HepG2 (cell line): ENCODE data around the gene ZNF239. TPM values are rescaled to one million over a fixed set of nuclear protein-coding genes. Genes with fewer than 3 reads are reported as not detected.
A peak's percentile ranks its signal among the peaks of the same experiment; 100 is the strongest.
"Not testable (repeated sequence)": the region's sequence is repeated elsewhere in the genome, so short reads cannot be mapped to it uniquely, and the experiment has no call there.

Experiments used
- ATAC-seq: fragments of 200-7000 bp; cut with Tn5 transposase; 3 replicates; pipeline ENCODE4 v1.9.1; 2020; ENCODE audit warnings: mild to moderate bottlenecking, moderate library complexity
- BruUV-seq: library from RNA; stranded (reverse); fragments of 400-500 nt; replicated peaks from 2 replicates; lab custom pipeline; 2021; lab: Mats Ljungman, UMichigan
- CTCF ChIA-PET: fragments of 300-600 bp; formaldehyde crosslinking; extraction: SDS; loops from one replicate; lab custom pipeline; 2021; ENCODE audit warnings: low total read pairs, inconsistent platforms, low intra/inter-chr PET ratio; lab: Yijun Ruan, JAX
- POLR2A ChIA-PET: fragments of 350-600 bp; sonication (Branson Sonifier 250); formaldehyde crosslinking; loops from one replicate; lab custom pipeline; 2020; ENCODE audit warnings: antibody characterized with exemption, inconsistent platforms; lab: Yijun Ruan, JAX
- DNase-seq: peaks from one replicate; pipeline ENCODE4 v3.0.0-alpha.2; 2015; ENCODE audit warnings: low spot score
- FAIRE-seq: peaks from 3 replicates; lab custom pipeline; 2011; peaks lifted over from hg19 to GRCh38; lab: Jason Lieb, UNC
- H2AFZ ChIP-seq: one replicate; pipeline ENCODE4 v1.6.1; 2011; ENCODE audit warnings: low read length, inconsistent platforms
- H3K27ac ChIP-seq: fragments of 300-600 bp; 3 replicates; pipeline ENCODE4 v1.8.0; 2011; ENCODE audit warnings: mixed run types, mild to moderate bottlenecking, mixed read lengths, low read length, inconsistent platforms; ENCODE audit not compliant: insufficient read depth; ENCODE audit errors: extremely low read length
- H3K27me3 ChIP-seq, 2 experiments: fragments of 200-600 bp in 1 of 2; 2 replicates in 1 of 2; 3 replicates in 1 of 2; pipeline versions ENCODE4 v1.6.0 to v1.8.0; 2011; ENCODE audit warnings: low read length in 2 of 2, mild to moderate bottlenecking in 2 of 2, moderate library complexity in 2 of 2, inconsistent platforms in 1 of 2; ENCODE audit not compliant: insufficient read depth in 2 of 2, control insufficient read depth in 1 of 2
- H3K36me3 ChIP-seq, 2 experiments: fragments of 200-600 bp in 1 of 2; replicated peaks in 1 of 2; 2 replicates in 1 of 2; 3 replicates in 1 of 2; pipeline versions ENCODE4 v1.5.1 to v1.8.0; 2011; ENCODE audit warnings: low read length in 2 of 2, inconsistent platforms in 1 of 2; ENCODE audit not compliant: insufficient read depth in 2 of 2, control insufficient read depth in 1 of 2
- H3K4me1 ChIP-seq: 2 replicates; pipeline ENCODE4 v1.5.1; 2012; ENCODE audit warnings: low read length, inconsistent platforms; ENCODE audit not compliant: insufficient read depth
- H3K4me2 ChIP-seq: 2 replicates; pipeline ENCODE4 v1.6.0; 2011; ENCODE audit warnings: low read depth, low read length, inconsistent platforms
- H3K4me3 ChIP-seq, 3 experiments: fragments of 200-600 bp in 1 of 3; sonication (generic), shearing (Covaris generic) in 1 of 3; replicated peaks in 1 of 3; 2 replicates each; pipeline ENCODE4 v1.5.1; 2011 to 2016; ENCODE audit warnings: low read length in 3 of 3, inconsistent platforms in 2 of 3, low read depth in 2 of 3, mild to moderate bottlenecking in 2 of 3, control low read depth in 1 of 3, mixed read lengths in 1 of 3; ENCODE audit not compliant: insufficient read depth in 1 of 3
- H3K79me2 ChIP-seq: one replicate; pipeline ENCODE4 v1.6.1; 2011; ENCODE audit warnings: low read length, inconsistent platforms; ENCODE audit not compliant: insufficient read depth
- H3K9ac ChIP-seq: 2 replicates; pipeline ENCODE4 v1.6.0; 2011; ENCODE audit warnings: mild to moderate bottlenecking, low read depth, low read length, inconsistent platforms; ENCODE audit not compliant: insufficient read depth
- H3K9me3 ChIP-seq: 2 replicates; pipeline ENCODE4 v1.5.1; 2012; ENCODE audit warnings: mild to moderate bottlenecking, low read length
- H4K20me1 ChIP-seq: 2 replicates; pipeline ENCODE4 v1.6.0; 2011; ENCODE audit warnings: inconsistent platforms, mild to moderate bottlenecking, low read length, moderate library complexity; ENCODE audit not compliant: insufficient read depth
- EP300 ChIP-seq, 3 experiments: sonication (generic) in 1 of 3; formaldehyde crosslinking in 1 of 3; IDR thresholded peaks; 2 replicates each; pipeline versions ENCODE4 v1.5.1 to v1.6.1; 2011 to 2020; ENCODE audit warnings: low read depth in 2 of 3, low read length in 2 of 3, borderline replicate concordance in 1 of 3, improper control_type of control experiment in 1 of 3, mild to moderate bottlenecking in 1 of 3, missing genetic modification reagents in 1 of 3, moderate library complexity in 1 of 3
- SMC3 ChIP-seq: IDR thresholded peaks from 2 replicates; pipeline ENCODE4 v1.6.1; 2011; ENCODE audit warnings: low read length, improper control_type of control experiment
- XBP1 ChIP-seq: sonication (generic); formaldehyde crosslinking; IDR thresholded peaks from 2 replicates; pipeline ENCODE4 v1.5.0; 2020; ENCODE audit warnings: missing genetic modification reagents
- ZNF326 ChIP-seq: sonication (generic); formaldehyde crosslinking; IDR thresholded peaks from 2 replicates; pipeline ENCODE4 v1.4.0; 2020; ENCODE audit warnings: missing genetic modification reagents, borderline replicate concordance
- ZNF652 ChIP-seq: IDR thresholded peaks from 2 replicates; pipeline ENCODE4 v1.6.1; 2016; ENCODE audit warnings: low read depth, borderline replicate concordance
- ZNF761 ChIP-seq: sonication (generic); formaldehyde crosslinking; conservative IDR thresholded peaks from 2 replicates; pipeline ENCODE4 v1.4.0; 2020; ENCODE audit warnings: mild to moderate bottlenecking, missing genetic modification reagents
- WGBS: methylation state at CpG from one replicate; pipeline ENCODE4 v1.1.6; 2017; ENCODE audit warnings: low lambda C conversion rate; 5-methylcytosine and 5-hydroxymethylcytosine counted together
- in situ Hi-C: cut with HindIII; loops from 2 replicates; pipeline ENCODE4 v1.10.0; 2017; ENCODE audit warnings: low pct_unique_long_range_greater_than_20kb; ENCODE audit not compliant: extremely low pct_ligation_motif_present
- intact Hi-C: fragments of 100-400 bp; cut with micrococcal nuclease; formaldehyde crosslinking; loops from one replicate; pipeline ENCODE4 v1.10.0; 2022; ENCODE audit not compliant: unreplicated experiment
- polyA plus RNA-seq, 8 experiments: library from polyadenylated mRNA; depleted of rRNA in 3 of 8; stranded (reverse) in 7 of 8; unstranded in 1 of 8; fragments of >200 nt; fragmentation: Illumina TruSeq in 4 of 8; extraction: Trizol in 4 of 8; gene quantifications; 2 replicates each; pipeline versions ENCODE4 v1.2.1 to v1.2.3, GENCODE V29; 2011 to 2016; ENCODE audit warnings: low read depth in 4 of 8, missing spikeins in 1 of 8, mixed read lengths in 1 of 8; ENCODE audit not compliant: insufficient read depth in 1 of 8
- total RNA-seq, 5 experiments: library from RNA; depleted of rRNA; stranded (reverse); fragments of >200 nt; fragmentation: Illumina TruSeq; extraction: Trizol; gene quantifications; 2 replicates each; pipeline ENCODE4 v1.2.3, GENCODE V29; 2016; ENCODE audit warnings: low read depth in 1 of 5

The ZNF239 gene
- total and polyA plus RNA-seq, 2 of the 13 experiments (the other 11 are each of a cell fraction or from before 2014, with no cell fraction given), result 0.05 TPM; not detected in 1

DNA sequence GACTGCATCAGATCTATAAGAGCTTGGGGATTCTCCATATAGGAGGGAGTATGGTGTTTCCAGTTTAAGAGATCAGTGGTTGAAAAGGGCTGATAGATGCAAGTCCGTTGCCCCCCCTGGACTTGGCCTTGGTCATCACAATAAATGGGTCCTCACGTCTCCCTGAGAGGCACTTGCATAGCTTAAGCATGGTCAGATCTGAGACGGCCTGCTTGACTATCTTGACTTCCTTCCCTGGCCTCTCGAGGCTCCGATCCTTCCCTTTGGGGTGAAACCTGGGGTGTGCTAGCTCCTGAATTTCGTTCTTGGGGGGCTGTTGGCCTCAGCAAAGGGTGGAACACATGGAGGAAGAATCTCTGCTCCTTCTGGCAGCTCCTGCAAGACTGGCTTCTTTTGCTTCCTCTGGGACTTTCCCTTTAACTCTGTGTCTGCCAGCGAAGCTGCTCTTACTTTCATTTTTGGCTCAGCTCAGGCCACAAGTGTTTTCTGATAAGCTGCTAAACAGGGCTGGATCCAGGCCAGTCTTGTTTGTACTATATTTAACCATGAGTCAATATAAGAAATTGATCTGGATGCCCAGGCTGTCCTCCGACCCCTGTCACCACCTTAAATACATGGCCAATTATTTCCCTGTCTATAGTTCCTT is 20.7 kb upstream of the ZNF239 start:
- TF ChIP-seq SMC3 (no peak), EP300 (IDR thresholded peaks at IDR 0.05; ENCODE audit: low read depth in 2 of 2, low read length in 2 of 2) (no peak), EP300 (CRISPR knock-in tag; IDR thresholded peaks at IDR 0.05; ENCODE audit: borderline replicate concordance) (no peak), ZNF652 (peak; percentile 74), ZNF326 (CRISPR knock-in tag) (no peak)
- FAIRE-seq, result no peak
- no peak overlapping the region for H3K9ac ChIP-seq
- H3K4me2 ChIP-seq, result peak overlapping the region; percentile 59
- no TSS peak for BruUV-seq
- peaks cover 16% of the 10 kb centered on the region for H3K4me1 ChIP-seq
- H3K9me3 ChIP-seq, result peaks cover 14% of the 10 kb centered on the region; the same call in 1 of the 2 replicates
- no peaks in the 10 kb centered on the region for H3K36me3 ChIP-seq
- no peak for DNase-seq
- ChIA-PET POLR2A (no interaction called here), CTCF (no interaction called here)
- no peak overlapping the region for H2AFZ ChIP-seq
- H3K27me3 ChIP-seq, result peaks cover 0 to 18% of the 10 kb centered on the region in 2 experiments; a peak in 3 of 5 replicates
- no peak overlapping the region for H3K27ac ChIP-seq
- no peaks in the 10 kb centered on the region for H3K79me2 ChIP-seq
- peak overlapping the region in 2 of 3 experiments; percentile 12 to 40; a peak in 3 of 6 replicates for H3K4me3 ChIP-seq
- no peaks in the 10 kb centered on the region for H4K20me1 ChIP-seq
- WGBS, result 14% methylated on average over 3 of the region's 8 CpGs
- peak; percentile 53 for ATAC-seq
- intact Hi-C loops (no loop called here), in situ Hi-C loops (no loop called here)

DNA sequence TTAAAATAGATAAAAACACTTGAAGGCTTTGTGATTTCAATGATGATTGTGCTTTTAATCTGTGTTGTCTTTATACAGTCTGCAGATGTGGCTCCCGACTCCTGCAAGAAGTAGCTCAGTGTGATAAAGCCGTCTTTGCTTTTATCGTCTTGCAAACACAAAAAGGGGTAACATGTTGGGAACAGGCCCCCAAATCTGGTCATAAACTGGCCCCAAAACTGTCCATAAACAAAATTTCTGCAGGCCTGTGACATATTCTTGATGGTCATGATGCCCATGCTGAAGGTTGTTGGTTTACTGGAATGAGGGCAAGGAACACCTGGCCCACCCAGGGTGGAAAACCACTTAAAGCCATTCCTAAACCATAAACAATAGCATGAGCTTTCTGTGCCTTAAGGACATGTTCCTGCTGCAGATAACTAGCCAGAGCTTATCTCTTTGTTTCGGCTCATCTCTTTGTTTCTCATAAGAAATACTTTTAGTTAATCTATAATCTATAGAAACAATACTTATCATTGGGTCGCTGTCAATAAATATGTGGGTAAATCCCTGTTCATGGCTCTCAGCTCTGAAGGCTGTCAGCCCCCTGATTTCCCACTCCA is 17.0 kb upstream of the ZNF239 start:
- no peak for TF ChIP-seq XBP1 (CRISPR knock-in tag)
- TF ChIP-seq ZNF761, result peak; percentile 97
- H3K36me3 ChIP-seq, result no peaks in the 10 kb centered on the region
- POLR2A ChIA-PET, result no interaction called here
- WGBS, result 0% methylated on average over 5 of the region's 5 CpGs
- CTCF ChIA-PET, result no interaction called here
- no peak overlapping the region for H3K9ac ChIP-seq
- H3K79me2 ChIP-seq, result no peaks in the 10 kb centered on the region
- in situ Hi-C loops, result no loop called here
- DNase-seq (no peak), ATAC-seq (no peak), FAIRE-seq (no peak)
- intact Hi-C loops, result no loop called here
- no peak overlapping the region for H2AFZ ChIP-seq
- no peak overlapping the region for H3K4me2 ChIP-seq
- peaks cover 11% of the 10 kb centered on the region for H3K4me1 ChIP-seq
- H3K9me3 ChIP-seq, result peaks cover 14% of the 10 kb centered on the region; the same call in 1 of the 2 replicates
- H4K20me1 ChIP-seq, result no peaks in the 10 kb centered on the region
- H3K27me3 ChIP-seq, result peaks cover 0 to 18% of the 10 kb centered on the region in 2 experiments; a peak in 4 of 5 replicates
- BruUV-seq, result no TSS peak
- H3K27ac ChIP-seq, result no peak overlapping the region
- no peak overlapping the region for H3K4me3 ChIP-seq

DNA sequence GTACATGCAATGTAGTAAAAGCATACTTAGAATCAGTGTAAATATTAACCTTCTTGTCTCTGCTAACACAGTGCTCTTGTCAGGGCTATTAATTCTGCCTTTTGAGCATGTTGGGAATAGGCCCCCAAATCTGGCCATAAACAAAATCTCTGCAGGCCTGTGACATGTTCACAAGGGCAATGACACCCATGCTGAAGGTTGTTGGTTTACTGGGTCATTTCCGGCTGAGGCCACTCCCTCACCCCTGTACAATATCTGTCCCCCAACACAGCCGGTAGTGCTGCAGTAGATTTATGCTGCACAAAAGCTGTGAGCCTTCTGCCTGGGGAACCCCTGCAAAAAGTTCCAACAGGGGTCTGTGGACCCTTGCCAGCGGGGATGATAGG is 12.3 kb upstream of the ZNF239 start:
- CTCF ChIA-PET, H3K4me1 ChIP-seq, POLR2A ChIA-PET, H3K4me3 ChIP-seq, H4K20me1 ChIP-seq, in situ Hi-C loops, H3K27me3 ChIP-seq, H3K36me3 ChIP-seq, intact Hi-C loops, H3K27ac ChIP-seq, H3K9ac ChIP-seq, H3K4me2 ChIP-seq, ATAC-seq, H3K79me2 ChIP-seq, BruUV-seq, H3K9me3 ChIP-seq, FAIRE-seq, DNase-seq, H2AFZ ChIP-seq: not testable (repeated sequence)
- 0% methylated on average over 2 of the region's 3 CpGs for WGBS
